A549 (cell line): Measurements from ENCODE around the gene CEACAM4. TPM values are rescaled to one million over a fixed set of nuclear protein-coding genes. Genes with fewer than 3 reads are reported as not detected.

Source experiments
- ATAC-seq, 2 experiments: fragments of 200-7000 bp in 1 of 2; fragments of >200 bp in 1 of 2; cut with Nextera tagmentation in 1 of 2; cut with Tn5 transposase in 1 of 2; 3 replicates each; pipeline versions ENCODE4 v1.8.0 to v1.9.1; 2018 to 2020; ENCODE audit warnings: mild to moderate bottlenecking in 1 of 2, moderate library complexity in 1 of 2
- CTCF ChIA-PET: fragments of 300-600 bp; sonication (Branson Sonifier 250); formaldehyde crosslinking; extraction: SDS; loops from one replicate; lab custom pipeline; 2021; ENCODE audit warnings: antibody characterized with exemption, inconsistent platforms; lab: Yijun Ruan, JAX
- POLR2A ChIA-PET: fragments of 350-600 bp; formaldehyde crosslinking; extraction: SDS; loops from one replicate; lab custom pipeline; 2021; ENCODE audit warnings: antibody characterized with exemption, inconsistent platforms; lab: Yijun Ruan, JAX
- DNase-seq, 2 experiments: peaks; one replicate each; pipeline versions ENCODE4 v3.0.0 to v3.0.0-alpha.2; 2011 to 2016; ENCODE audit warnings: low read depth in 1 of 2, low spot score in 1 of 2
- FAIRE-seq: peaks from 2 replicates; lab custom pipeline; 2011; peaks lifted over from hg19 to GRCh38; lab: Jason Lieb, UNC
- H3K27ac ChIP-seq, 2 experiments: fragments of >200 bp; sonication (Bioruptor Twin); formaldehyde crosslinking; 3 replicates each; pipeline ENCODE4 v1.5.1; 2016 to 2017
- H3K4me1 ChIP-seq: fragments of >200 bp; sonication (Bioruptor Twin); formaldehyde crosslinking; 3 replicates; pipeline ENCODE4 v1.6.1; 2016
- H3K4me2 ChIP-seq: fragments of >200 bp; sonication (Bioruptor Twin); formaldehyde crosslinking; 3 replicates; pipeline ENCODE4 v1.6.1; 2016
- H3K4me3 ChIP-seq: fragments of >200 bp; sonication (Bioruptor Twin); formaldehyde crosslinking; 3 replicates; pipeline ENCODE4 v1.5.1; 2016
- H3K9me3 ChIP-seq: fragments of >200 bp; sonication (Bioruptor Twin); formaldehyde crosslinking; 3 replicates; pipeline ENCODE4 v1.6.1; 2016
- BCL3 ChIP-seq: fragments of >200 bp; sonication (Bioruptor Twin); formaldehyde crosslinking; IDR thresholded peaks from 3 replicates; pipeline ENCODE4 v1.6.1; 2016
- BHLHE40 ChIP-seq: IDR thresholded peaks from 2 replicates; pipeline ENCODE4 v1.6.1; 2012; ENCODE audit warnings: low read depth, low read length, inconsistent platforms
- CEBPB ChIP-seq, 2 experiments: fragments of >200 bp in 1 of 2; sonication (Bioruptor Twin) in 1 of 2; formaldehyde crosslinking in 1 of 2; IDR thresholded peaks; 2 replicates each; pipeline ENCODE4 v1.6.1; 2012 to 2016
- CHD2 ChIP-seq: fragments of 150-350 bp; IDR thresholded peaks from 2 replicates; pipeline ENCODE4 v1.6.1; 2014; ENCODE audit warnings: low read length; ENCODE audit not compliant: partially characterized antibody
- E2F6 ChIP-seq: IDR thresholded peaks from 2 replicates; pipeline ENCODE4 v1.6.1; 2012; ENCODE audit warnings: low read depth, borderline replicate concordance
- EP300 ChIP-seq, 2 experiments: fragments of >200 bp; sonication (Bioruptor Twin); formaldehyde crosslinking; IDR thresholded peaks; 2 replicates in 1 of 2; 3 replicates in 1 of 2; pipeline ENCODE4 v1.6.1; 2016 to 2017
- FOSL2 ChIP-seq, 2 experiments: fragments of 450-650 bp in 1 of 2; fragments of >200 bp in 1 of 2; sonication (Bioruptor Twin) in 1 of 2; formaldehyde crosslinking; IDR thresholded peaks; 2 replicates each; pipeline versions ENCODE4 v1.5.0 to v1.6.1; 2016 to 2020; ENCODE audit warnings: mild to moderate bottlenecking in 1 of 2, moderate library complexity in 1 of 2
- FOXS1 ChIP-seq: fragments of 250-450 bp; sonication (Bioruptor Pico); IDR thresholded peaks from 2 replicates; pipeline ENCODE4 v1.5.0; 2020; ENCODE audit warnings: mild to moderate bottlenecking, moderate library complexity
- GATA3 ChIP-seq: IDR thresholded peaks from 2 replicates; pipeline ENCODE4 v1.6.1; 2012; ENCODE audit warnings: borderline replicate concordance
- HDAC2 ChIP-seq: fragments of 200-600 bp; sonication (generic); IDR thresholded peaks from 2 replicates; pipeline ENCODE4 v1.6.1; 2016
- HOXA7 ChIP-seq: fragments of 250-450 bp; sonication (Bioruptor Pico); IDR thresholded peaks from 2 replicates; pipeline ENCODE4 v1.5.0; 2020; ENCODE audit warnings: mild to moderate bottlenecking, moderate library complexity
- HOXB5 ChIP-seq: fragments of 250-450 bp; sonication (Bioruptor Pico); IDR thresholded peaks from 2 replicates; pipeline ENCODE4 v1.5.0; 2020; ENCODE audit warnings: mild to moderate bottlenecking, moderate library complexity
- KDM1A ChIP-seq: fragments of 200-600 bp; sonication (generic); IDR thresholded peaks from 2 replicates; pipeline ENCODE4 v1.6.1; 2016; ENCODE audit warnings: low read depth, mild to moderate bottlenecking
- KDM5A ChIP-seq: fragments of 200-600 bp; sonication (generic); IDR thresholded peaks from 2 replicates; pipeline ENCODE4 v1.6.1; 2016; ENCODE audit warnings: antibody characterized with exemption, mild to moderate bottlenecking
- MAFK ChIP-seq: fragments of 450-650 bp; IDR thresholded peaks from 2 replicates; pipeline ENCODE4 v1.6.1; 2014; ENCODE audit not compliant: partially characterized antibody
- NFE2L2 ChIP-seq: fragments of 150-350 bp; conservative IDR thresholded peaks from 2 replicates; pipeline ENCODE4 v1.6.1; 2014; ENCODE audit warnings: low read length
- NR3C1 ChIP-seq: fragments of >200 bp; sonication (Bioruptor Twin); formaldehyde crosslinking; IDR thresholded peaks from 3 replicates; pipeline ENCODE4 v1.6.1; 2017
- PHF8 ChIP-seq: fragments of 200-600 bp; sonication (generic); IDR thresholded peaks from 2 replicates; pipeline ENCODE4 v1.6.1; 2016; ENCODE audit warnings: low read depth, mild to moderate bottlenecking, antibody characterized with exemption, moderate library complexity, borderline replicate concordance
- RAD21 ChIP-seq, 2 experiments: fragments of >200 bp in 1 of 2; sonication (Bioruptor Twin) in 1 of 2; formaldehyde crosslinking in 1 of 2; IDR thresholded peaks in 1 of 2; conservative IDR thresholded peaks in 1 of 2; 2 replicates in 1 of 2; 3 replicates in 1 of 2; pipeline ENCODE4 v1.6.1; 2012 to 2018; ENCODE audit warnings: inconsistent platforms in 1 of 2
- RARB ChIP-seq: fragments of 250-450 bp; sonication (Bioruptor Pico); IDR thresholded peaks from 2 replicates; pipeline ENCODE4 v1.8.0; 2021; ENCODE audit warnings: mild to moderate bottlenecking, moderate library complexity
- REST ChIP-seq: fragments of 200-600 bp; sonication (generic); IDR thresholded peaks from 2 replicates; pipeline ENCODE4 v1.6.1; 2016; ENCODE audit warnings: antibody characterized with exemption, mild to moderate bottlenecking, moderate library complexity
- RNF2 ChIP-seq: fragments of 200-600 bp; sonication (generic); IDR thresholded peaks from 2 replicates; pipeline ENCODE4 v1.6.1; 2016; ENCODE audit warnings: low read depth, mild to moderate bottlenecking, antibody characterized with exemption, moderate library complexity, borderline replicate concordance
- USF2 ChIP-seq: fragments of 450-650 bp; IDR thresholded peaks from 2 replicates; pipeline ENCODE4 v1.6.1; 2014; ENCODE audit warnings: antibody characterized with exemption
- ZC3H11A ChIP-seq: fragments of 450-650 bp; IDR thresholded peaks from 2 replicates; pipeline ENCODE4 v1.6.1; 2014; ENCODE audit warnings: antibody characterized with exemption, mild to moderate bottlenecking
- ZFP36 ChIP-seq: fragments of 450-650 bp; IDR thresholded peaks from 2 replicates; pipeline ENCODE4 v1.6.1; 2014; ENCODE audit warnings: borderline replicate concordance; ENCODE audit not compliant: partially characterized antibody
- WGBS: methylation state at CpG from one replicate; pipeline ENCODE4 v1.1.6; 2017; ENCODE audit errors: missing lambda C conversion rate; 5-methylcytosine and 5-hydroxymethylcytosine counted together
- polyA plus RNA-seq, 4 experiments: library from polyadenylated mRNA; depleted of rRNA in 3 of 4; stranded (reverse); fragments of >200 nt; fragmentation: RNase III in 1 of 4; extraction: RNeasy Plus Mini Kit Qiagen cat#74134 plus additional on column Dnase treatment in 1 of 4; gene quantifications; 2 replicates in 3 of 4; 3 replicates in 1 of 4; pipeline ENCODE4 v1.2.3, GENCODE V29; 2011 to 2017

The CEACAM4 gene
- polyA plus RNA-seq, 2 of the 4 experiments (the other 2 are of a cell fraction), result not detected

GRCh38 chr19:41607668-41608067 lies 19.2 kb downstream of the CEACAM4 start:
- CTCF ChIA-PET, result interaction anchor here (1.5 to 46.4 kb wide), 4 partner anchors 10 to 139 kb away, joined by 5 to 1153 read pairs (median 64); partner anchors contain the start of gene CEACAM21
- Histone ChIP-seq H3K4me1 (no peaks in the 10 kb centered on the region), H3K9me3 (no peaks in the 10 kb centered on the region), H3K27ac (no peak overlapping the region), H3K4me2 (no peak overlapping the region), H3K4me3 (no peak overlapping the region)
- ATAC-seq (no peak), DNase-seq (no peak), FAIRE-seq (peak; percentile 92)
- POLR2A ChIA-PET, result no interaction called here
- 3% methylated on average over 1 of the region's 1 CpG for WGBS
- no peak for TF ChIP-seq FOXS1 (CRISPR knock-in tag)
- no peak for TF ChIP-seq HOXA7 (CRISPR knock-in tag)
- no peak for TF ChIP-seq GATA3
- TF ChIP-seq BCL3, result no peak
- TF ChIP-seq MAFK, result peak; percentile 81
- no peak for TF ChIP-seq BHLHE40

- H3K4me3 ChIP-seq, result no peak overlapping the region
- H3K9me3 ChIP-seq, result no peaks in the 10 kb centered on the region
- no peak for DNase-seq
- no peak for FAIRE-seq
- H3K4me1 ChIP-seq, result no peaks in the 10 kb centered on the region
- no peak overlapping the region for H3K4me2 ChIP-seq
- no peak overlapping the region for H3K27ac ChIP-seq
- TF ChIP-seq E2F6 (no peak), KDM1A (no peak), NR3C1 (no peak), RNF2 (no peak), HOXB5 (no peak), ZC3H11A (no peak), RAD21 (conservative IDR thresholded peaks at IDR 0.05 in 1 of 2, IDR thresholded peaks at IDR 0.05 in 1 of 2) (no peak)
- ATAC-seq, result no peak; a peak in 1 of 6 replicates
- ChIA-PET POLR2A (no interaction called here), CTCF (interaction anchor here (0.6 to 46.4 kb wide), 9 partner anchors 9 to 260 kb away, joined by 3 to 1153 read pairs (median 10); partner anchors contain the start of genes CEACAM21 and DMAC2)
- 21% methylated on average over 5 of the region's 5 CpGs for WGBS
Observed at GRCh38 chr19:41606215-41606837, 20.5 kb downstream of the CEACAM4 start.

GRCh38 chr19:41604831-41605230 lies 22.0 kb downstream of the CEACAM4 start:
- Histone ChIP-seq H3K9me3 (no peaks in the 10 kb centered on the region), H3K4me1 (no peaks in the 10 kb centered on the region), H3K4me3 (no peak overlapping the region), H3K27ac (no peak overlapping the region), H3K4me2 (no peak overlapping the region)
- ATAC-seq (no peak), FAIRE-seq (no peak), DNase-seq (no peak)
- 1% methylated on average over 3 of the region's 3 CpGs for WGBS
- POLR2A ChIA-PET, result no interaction called here
- CTCF ChIA-PET, result interaction anchor here (0.9 to 46.4 kb wide), 16 partner anchors 7 to 190 kb away, joined by 3 to 1153 read pairs (median 4); partner anchors contain the start of gene CEACAM21
- no peak for TF ChIP-seq FOXS1 (CRISPR knock-in tag)
- no peak for TF ChIP-seq KDM5A
- TF ChIP-seq PHF8, result no peak
- TF ChIP-seq ZFP36, result no peak
- TF ChIP-seq REST, result no peak
- no peak for TF ChIP-seq EP300 (IDR thresholded peaks at IDR 0.05)
- TF ChIP-seq RARB (CRISPR knock-in tag), result no peak
- no peak for TF ChIP-seq USF2
- no peak for TF ChIP-seq FOSL2 (IDR thresholded peaks at IDR 0.05)
- no peak for TF ChIP-seq FOSL2 (CRISPR knock-in tag; IDR thresholded peaks at IDR 0.05)
- no peak for TF ChIP-seq BCL3
- no peak for TF ChIP-seq HDAC2
- no peak for TF ChIP-seq NFE2L2
- TF ChIP-seq CEBPB (IDR thresholded peaks at IDR 0.05), result no peak
- TF ChIP-seq CHD2, result no peak
